ENCODE measurements around the gene TOR4A.
A peak's percentile ranks its signal among the peaks of the same experiment; 100 is the strongest.
"Not testable (repeated sequence)": the region's sequence is repeated elsewhere in the genome, so short reads cannot be mapped to it uniquely, and the experiment has no call there.

TOR4A gene

DNA sequence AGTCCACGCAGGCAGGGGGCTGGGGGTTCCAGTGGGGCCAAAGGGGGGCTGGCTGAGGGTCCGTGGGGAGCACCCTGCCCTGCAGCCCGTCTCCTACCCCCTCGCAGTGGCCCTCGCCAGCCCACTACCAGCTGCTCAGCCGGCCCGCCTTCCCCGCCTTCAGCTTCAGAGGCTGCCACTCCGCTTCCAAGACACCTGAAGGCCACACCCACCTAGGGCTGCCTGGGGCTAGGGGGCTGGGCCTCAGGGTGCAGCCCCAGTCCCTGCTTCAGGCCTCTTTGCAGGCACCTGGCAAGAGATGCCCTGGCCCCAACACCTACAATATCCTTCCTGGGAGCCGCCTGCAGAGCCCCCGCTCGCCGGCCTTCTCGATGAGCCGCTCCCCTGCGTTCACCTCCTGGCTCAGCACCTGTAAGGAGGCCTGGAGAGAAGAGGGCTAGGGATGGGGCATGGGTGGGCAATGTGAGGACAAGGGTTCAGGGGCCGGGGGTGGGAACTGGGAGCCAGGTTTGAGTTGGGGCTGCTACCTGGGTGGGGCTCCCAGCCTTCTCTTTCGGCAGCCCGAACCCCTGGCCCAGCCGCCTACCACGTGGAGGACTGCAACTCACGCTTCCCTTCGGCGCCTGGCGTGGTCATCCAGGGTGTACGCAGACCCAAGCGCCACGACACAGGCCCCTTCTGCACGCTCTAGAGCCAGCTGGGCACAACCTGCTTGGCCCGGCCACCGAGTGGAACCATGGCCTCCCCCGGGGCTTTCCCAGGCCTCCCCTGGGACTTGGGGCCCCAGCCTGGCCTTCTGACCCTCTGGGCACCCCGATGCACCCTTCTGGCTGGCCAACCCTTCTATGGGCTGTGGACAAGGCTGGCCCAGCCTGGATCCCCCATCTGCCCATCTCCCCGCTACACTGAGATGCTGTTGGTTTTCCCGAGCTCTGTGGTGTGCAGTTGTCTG lies 24.7 kb upstream of the TOR4A start:
- DNase-seq (ENCODE audit: low spot score) = no peak

DNA sequence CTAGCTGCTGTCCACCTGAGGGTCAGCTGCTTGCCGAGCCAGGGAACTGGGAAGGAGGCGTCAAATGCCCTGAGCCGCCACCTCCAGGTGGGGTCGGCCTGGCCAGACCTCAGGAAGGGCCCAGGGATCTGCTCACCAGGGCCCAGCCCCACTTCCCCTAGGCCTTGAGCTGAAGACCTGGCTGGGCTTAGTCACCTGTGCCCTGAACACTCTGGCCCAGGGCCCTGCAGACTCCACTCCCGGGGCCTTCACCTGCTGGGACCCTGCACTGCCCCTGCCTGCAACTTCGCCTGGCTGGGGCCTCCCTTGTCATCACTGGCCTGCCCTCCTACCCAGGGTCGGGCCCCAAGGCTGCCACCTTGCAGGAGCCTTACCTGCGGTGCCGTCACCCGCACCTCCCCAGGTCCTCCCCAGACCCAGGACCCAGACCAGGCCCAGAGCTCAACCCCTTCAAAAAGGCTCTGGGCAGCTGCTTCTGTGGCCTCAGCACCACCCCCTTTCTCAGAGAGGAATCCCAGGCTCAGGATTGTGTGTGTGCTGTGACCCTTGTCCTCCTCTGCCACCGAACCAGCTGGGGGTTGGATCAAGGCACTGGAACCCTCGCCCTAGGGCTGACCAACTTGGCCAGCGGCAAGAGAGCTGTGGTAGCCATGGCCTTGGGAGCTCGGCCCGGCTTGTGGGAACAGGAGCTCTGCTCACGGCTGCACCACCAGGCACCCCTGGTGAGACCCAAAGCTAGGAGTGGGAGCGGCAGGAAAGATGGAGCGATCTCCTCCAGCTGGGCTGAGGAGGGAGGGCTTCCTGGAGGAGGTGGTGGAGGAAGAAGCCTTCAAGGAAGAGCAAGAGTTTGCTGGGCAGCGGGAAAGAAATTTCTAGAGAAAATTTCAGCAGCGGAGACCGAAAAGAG lies 23.6 kb upstream of the TOR4A start:
- DNase-seq (ENCODE audit: low spot score) = no peak

DNA sequence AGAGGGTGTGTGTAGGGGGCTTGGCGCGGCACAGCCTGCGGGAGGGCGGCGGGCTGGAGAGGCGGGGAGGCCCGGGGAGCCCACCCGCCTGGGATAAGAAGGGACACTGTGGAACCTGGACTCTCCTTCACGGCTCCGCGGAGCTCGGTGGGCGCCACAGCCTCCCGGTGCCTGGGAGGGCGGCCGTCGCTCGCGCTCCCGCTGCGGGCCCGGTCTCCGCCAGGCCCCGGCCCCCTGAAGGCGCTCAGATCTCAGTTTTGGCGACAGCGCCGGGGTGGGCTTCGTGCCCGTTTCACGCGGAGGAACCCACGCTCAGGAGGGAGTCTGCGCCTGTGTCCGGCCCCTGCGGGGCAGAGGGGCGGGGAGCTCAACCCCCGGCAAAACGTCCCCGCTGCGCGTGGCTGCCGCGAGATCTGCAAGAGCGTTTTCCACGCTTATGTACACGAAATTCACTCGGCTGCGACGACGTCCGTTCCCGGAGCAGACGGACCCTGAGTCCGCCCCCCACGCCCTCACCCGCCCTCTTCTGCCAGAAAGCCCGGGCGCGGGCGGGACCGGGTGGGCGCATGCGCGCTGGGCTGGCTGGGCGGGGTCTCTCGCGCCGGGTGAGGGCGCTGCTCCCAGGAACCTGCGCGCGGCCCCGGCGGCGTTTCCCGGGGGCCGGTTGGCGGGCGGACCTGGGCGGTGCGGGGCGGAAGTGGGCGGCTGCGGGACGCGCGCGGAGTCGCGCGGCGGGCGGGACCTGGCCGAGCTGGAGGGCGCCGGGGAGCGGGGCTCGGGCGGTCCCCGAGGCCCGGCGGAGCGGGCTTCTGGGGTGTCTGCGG lies 22.7 kb upstream of the TOR4A start, which contains the start of gene NELFB:
TSS of gene NELFB (plus strand) at position 704 of the 824 bp plus-strand sequence.
- DNase-seq (ENCODE audit: low spot score) = peak; percentile 81

DNA sequence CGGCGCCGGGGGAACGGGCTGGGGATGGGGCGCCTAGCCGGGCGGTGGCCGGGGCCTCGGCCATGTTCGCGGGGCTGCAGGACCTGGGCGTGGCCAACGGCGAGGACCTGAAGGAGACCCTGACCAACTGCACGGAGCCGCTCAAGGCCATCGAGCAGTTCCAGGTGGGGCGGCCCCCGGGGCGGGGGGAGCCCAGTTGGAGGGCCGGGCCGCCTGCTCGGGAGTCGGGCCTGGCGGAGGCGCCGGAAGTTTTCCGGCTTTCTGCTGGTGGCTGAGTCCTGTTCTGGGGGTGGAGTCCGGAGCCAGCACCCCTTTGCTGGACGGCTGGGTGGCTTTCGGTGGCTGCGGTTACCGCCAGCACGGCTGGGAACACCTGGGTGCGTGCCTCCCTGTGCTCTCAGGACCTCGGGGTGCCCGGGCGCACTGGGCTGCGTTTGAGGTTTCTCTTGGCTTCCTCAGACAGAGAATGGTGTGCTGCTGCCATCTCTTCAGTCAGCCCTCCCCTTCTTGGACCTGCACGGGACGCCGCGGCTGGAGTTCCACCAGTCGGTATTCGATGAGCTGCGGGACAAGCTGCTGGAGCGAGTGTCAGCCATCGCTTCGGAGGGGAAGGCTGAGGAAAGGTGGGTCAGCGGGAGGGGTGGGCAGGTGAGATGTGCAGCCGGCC lies 21.9 kb upstream of the TOR4A start:
- DNase-seq (ENCODE audit: low spot score) = no peak

DNA sequence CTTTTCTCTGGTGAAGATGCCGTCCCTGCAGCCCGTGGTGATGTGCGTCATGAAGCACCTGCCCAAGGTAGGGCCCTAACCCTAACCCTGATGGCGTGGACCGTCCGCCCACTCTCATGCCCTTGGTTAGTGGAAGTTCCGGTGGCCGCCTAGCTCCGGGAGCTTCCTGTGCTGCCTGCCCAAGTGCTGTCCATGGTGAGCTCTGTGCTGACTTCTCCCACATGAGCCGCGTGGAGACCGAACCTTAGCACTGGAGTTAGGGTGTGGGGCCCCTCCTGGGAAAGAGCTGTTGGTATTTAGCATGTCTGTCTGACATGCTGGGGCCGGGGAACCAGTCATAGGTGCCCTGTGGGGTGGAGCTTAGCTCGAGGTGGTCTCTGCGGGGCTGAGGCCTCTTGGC lies 21.2 kb upstream of the TOR4A start:
- no peak for DNase-seq (ENCODE audit: low spot score)

DNA sequence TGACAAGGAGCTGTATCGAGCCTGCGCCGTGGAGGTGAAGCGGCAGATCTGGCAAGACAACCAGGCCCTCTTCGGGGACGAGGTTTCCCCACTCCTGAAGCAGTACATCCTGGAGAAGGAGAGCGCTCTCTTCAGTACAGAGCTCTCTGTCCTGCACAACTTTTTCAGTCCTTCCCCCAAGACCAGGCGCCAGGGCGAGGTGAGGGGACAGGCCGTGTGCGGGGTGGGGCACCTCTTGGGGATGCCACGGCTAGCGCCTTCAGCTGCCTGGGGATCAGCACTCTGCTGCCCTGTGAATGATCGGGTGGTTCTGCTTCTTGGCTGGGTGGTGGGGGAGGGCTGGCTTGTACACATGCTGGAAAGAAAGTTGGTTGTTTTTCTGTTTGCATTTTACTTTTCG lies 20.7 kb upstream of the TOR4A start:
- no peak for DNase-seq (ENCODE audit: low spot score)

DNA sequence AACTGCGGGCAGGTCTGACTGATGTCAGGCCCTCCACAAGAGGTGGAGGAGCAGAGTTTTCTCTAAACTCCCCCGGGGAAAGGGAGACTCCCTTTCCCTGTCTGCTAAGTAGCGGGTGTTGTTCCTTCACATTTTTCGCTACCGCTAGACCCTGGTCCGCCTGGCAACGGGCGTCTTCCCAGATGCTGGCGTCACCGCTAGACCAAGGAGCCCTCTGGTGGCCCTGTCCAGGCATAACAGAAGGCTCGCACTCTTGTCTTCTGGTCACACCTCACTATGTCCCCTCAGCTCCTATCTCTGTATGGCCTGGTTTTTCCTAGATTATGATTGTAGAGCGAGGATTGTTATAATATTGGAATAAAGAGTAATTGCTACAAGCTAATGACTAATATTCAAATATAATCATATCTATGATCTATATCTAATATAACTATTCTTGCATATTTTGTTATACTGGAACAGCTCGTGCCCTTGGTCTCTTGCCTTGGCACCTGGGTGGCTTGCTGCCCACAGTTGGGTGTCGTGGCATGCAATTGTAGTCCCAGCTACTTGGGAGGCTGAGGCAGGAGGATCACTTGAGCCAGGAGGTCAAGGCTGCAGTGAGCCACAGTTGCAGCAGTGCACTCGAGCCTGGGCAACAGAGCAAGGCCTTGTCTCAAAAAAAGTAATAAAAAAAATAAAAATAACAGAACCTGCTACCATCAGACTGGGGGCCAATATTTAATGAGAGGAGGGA lies 15.2 kb upstream of the TOR4A start:
- not testable (repeated sequence) for DNase-seq (ENCODE audit: low spot score)

DNA sequence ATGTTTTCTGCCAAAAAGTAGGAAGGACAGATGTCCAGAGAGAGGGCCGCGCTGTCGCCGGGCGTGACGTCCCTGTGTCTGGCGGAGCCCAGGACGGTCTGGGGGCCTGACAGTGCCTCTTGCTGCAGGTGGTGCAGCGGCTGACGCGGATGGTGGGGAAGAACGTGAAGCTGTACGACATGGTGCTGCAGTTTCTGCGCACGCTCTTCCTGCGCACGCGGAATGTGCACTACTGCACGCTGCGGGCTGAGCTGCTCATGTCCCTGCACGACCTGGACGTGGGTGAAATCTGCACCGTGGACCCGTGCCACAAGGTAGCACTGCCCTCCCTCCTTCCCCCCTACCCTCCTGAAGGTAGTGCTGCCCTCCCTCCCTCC lies 14.6 kb upstream of the TOR4A start:
- no peak for DNase-seq (ENCODE audit: low spot score)

DNA sequence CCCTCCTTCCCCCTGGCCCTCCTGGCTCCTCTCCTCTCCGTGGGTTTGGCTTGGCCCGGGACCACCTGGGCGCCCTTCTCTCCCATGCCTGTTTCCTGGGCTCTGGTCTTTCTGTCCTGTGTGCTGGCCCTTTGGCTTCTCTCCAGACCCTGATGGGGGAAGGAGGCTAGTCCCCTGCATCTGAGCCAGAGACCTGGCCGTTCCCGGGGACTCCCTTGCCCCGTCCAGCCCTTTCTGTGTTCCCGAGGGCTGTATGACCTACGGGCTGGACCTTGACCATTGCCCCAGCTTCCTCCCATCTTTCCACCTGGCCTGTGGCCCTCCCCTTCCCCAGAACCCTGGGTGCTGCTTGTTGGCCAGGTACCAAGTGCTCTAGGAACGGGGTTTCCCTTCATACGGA lies 14.0 kb upstream of the TOR4A start:
- DNase-seq (ENCODE audit: low spot score) = no peak

DNA sequence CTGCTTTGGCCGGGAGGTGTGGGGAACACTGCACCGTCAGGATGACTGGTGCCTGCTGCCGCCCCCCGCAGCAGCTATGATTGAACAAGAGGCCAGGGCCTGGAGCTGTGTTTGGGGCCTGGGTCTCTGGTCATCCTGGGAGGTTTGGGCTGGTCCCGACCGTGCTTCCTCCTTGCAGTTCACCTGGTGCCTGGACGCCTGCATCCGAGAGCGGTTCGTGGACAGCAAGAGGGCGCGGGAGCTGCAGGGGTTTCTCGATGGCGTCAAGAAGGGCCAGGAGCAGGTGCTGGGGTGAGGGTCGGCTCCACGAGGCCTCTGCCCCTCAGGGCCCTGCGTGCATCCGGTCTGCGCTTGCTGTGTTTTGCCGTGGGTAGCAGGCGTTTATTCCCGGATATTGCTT lies 13.5 kb upstream of the TOR4A start:
- no peak for DNase-seq (ENCODE audit: low spot score)

DNA sequence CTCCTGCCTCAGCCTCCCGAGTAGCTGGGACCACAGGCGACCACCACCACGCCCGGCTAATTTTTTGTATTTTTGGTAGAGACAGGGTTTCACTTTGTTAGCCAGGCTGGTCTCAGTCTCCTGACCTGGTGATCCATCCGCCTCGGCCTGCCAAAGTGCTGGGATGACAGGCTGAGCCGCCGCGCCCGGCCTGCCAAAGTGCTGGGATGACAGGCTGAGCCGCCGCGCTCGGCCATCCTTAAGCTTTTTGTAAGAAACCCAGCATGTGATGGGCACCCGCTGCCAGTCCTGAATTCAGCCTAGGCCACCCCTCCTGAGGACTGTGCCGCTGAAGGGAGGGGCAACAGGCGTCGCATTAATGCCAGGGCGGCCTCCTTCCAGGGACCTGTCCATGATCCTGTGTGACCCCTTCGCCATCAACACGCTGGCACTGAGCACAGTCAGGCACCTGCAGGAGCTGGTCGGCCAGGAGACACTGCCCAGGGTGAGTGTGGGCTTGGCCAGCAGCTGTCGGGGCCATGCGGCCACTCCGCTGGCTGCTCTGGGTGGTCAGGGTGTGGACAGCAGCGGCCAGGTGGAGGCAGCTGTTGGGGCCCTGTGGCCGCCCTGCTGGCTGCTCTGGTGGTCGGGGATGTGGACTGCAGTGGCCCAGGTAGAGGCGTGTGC lies 11.9 kb upstream of the TOR4A start:
- DNase-seq (ENCODE audit: low spot score) = no peak

DNA sequence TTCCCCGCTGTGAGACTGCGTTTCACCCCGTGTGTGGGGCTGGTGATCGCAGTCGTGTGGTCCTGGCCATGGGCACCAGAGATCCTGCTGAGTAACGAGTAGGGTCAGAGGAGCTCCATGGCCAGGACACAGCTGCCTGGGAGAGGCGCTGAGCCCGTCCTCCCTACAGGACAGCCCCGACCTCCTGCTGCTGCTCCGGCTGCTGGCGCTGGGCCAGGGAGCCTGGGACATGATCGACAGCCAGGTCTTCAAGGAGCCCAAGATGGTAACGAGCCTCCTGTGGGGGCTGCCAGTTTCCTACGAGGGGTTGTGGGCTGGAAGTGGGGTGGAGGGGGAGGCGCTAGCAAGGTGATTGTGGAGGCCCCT lies 11.4 kb upstream of the TOR4A start:
- DNase-seq (ENCODE audit: low spot score) = no peak

DNA sequence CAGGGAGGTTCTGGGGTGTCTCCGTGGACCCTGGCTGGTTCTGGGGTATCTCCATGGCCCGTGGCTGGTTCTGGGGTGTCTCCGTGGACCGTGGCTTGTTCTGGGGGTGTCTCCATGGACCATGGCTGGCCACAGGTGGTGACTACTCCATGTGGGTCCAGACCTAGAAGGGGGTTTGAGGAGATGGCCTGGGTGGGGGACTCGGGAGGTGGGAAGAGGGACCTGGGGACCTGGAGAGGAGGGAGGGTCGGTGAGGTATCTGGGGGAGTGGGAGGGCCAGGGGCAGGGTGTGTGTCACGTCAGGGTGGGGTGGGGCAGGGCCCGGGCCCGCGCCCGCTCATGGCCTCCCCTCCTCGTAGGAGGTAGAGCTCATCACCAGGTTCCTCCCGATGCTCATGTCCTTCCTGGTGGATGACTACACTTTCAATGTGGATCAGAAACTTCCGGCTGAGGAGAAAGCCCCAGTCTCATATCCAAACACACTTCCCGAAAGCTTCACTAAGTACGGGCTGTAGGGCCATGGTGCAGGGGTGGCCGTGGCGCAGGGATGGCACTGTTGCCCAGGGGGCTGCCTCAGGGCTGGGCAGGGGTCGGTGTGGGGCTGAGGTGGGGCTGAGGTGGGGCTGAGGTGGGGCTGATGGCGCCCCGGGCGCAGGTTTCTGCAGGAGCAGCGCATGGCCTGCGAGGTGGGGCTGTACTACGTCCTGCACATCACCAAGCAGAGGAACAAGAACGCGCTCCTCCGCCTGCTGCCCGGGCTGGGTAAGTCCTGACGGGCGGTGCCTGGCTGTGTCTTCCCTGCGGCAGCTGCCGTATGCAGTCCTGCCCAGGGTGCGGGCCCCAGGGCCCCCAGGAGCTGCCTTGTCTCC lies 10.7 kb upstream of the TOR4A start:
- DNase-seq (ENCODE audit: low spot score) = no peak

DNA sequence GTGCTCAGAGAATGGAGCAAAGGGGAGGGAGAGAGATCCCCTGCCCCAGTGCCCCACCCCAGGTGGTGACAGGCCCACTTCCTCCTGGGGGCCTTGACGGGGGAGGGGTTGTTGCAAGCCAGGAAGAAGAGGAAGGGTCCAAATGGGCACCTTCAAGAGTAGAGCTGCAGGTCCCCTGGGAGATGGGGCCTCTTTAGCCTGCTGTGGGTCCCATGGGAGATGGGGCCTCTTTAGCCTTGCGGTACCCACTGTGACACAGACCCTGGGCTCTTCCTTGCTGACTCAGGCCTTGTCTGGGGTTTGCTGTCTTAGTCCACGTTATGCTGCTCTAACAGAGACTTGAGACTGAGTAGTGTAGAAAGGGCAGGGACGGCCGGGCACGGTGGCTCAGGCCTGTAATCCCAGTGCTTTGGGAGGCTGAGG lies 9.6 kb upstream of the TOR4A start:
- DNase-seq (ENCODE audit: low spot score) = no peak

DNA sequence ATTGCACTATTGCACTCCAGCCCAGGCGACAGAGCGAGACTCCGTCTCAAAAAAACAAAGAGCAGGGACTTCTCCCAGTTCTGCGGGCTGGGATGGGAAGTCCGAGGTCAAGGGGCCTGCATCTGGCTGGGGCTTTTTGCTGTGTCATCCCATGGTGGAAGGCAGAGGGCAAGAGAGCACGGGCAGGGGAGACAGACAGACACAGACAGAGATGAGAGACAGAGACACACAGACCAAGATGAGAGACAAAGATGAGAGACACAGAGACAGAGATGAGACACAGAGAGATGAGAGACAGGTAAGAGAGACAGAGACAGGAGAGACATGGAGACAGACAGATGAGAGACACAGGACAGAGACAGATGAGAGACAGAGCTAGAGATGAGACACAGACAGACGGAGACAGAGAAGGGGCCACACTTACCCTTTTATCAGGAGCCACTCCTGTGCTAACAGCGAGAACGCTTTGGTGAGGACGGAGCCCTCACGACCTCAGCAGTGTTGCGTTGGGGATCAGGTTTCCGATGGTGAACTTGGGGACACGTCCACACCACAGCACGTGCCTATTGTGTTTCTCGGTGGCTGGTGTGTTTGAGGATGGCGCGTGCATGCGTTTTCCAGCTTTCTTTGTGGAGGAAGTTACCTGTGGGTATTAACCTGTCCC lies 8.9 kb upstream of the TOR4A start:
- DNase-seq (ENCODE audit: low spot score) = no peak

DNA sequence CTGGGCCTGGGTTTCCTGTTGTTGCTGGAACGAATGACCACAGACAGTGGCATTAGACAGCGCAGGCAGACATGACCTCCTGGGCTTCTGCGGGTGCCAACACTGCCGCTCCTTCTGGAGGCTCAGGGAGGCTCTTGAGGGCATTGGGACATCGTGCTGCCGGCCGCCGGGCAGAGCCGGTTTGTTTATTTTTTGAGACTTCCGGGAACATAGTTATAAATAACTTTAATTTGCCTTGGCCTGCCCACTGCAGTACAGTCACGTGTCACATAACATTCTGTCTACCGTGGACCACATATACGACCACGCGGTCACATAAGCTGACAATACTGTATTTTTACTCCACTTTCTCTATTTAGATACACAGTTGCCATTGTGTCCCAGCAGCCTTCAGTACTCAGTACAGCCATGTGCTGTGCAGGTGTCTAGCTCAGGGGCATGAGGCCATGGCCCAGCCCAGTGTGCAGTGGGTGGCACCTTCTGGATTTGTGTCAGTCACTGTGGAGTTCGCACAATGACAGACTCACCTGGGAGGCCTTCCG lies 8.2 kb upstream of the TOR4A start:
- DNase-seq (ENCODE audit: low spot score) = no peak

DNA sequence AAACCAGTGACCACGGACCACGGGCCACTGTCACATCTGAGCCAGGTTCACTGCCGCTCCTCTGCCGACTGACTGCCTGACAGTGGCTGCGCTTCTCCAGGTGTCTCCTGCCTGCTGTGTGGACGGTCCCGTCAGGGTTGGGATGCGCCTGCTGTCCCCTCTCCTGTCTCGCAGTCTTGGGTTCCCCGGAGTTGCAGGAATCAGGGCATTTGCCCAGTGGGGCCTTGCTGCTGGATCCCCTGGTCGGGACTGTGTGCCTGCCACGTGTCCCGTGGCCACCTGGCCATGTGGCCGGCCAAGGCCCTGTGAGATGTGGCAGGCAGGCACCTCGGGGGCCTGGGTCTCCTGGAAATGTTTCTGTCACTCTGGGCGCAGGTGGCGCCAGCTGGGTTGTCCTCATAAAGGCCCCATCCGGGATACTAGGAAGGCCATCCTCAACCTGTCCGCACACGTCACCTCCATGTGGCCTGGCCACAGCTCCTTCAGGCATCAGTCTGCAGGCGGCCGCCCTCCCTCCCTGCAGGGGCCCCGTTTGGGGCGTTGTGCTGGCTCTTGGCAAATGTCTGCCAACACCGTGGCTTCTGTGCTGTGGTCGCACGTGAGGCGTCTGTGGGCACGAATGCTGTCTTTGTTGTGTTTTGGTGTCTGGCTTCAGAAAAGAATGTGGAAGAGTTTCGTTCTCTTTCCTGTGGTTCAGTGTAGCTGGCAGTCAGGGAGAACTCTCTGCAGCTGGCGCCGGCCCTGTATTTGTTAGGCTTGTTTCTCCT lies 6.4 kb upstream of the TOR4A start:
- DNase-seq (ENCODE audit: low spot score) = no peak

DNA sequence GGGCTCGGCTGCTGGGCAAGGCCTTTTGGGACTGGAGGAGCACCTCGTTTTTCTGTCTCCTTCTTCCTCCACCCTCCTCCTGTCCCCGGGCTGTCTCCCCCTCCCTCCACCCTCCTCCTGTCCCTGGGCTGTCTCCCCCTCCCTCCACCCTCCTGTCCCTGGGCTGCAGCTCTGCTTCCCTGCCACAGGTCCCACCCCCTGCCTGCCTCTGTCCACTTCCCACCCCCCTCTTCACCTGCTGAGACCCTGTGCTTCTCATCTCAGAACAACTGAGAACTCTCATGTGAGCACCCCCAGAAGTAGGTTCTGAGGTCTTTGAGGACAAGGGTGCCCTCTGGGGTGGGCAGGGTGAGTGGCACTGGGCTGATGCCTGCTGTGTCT lies 5.8 kb upstream of the TOR4A start:
- DNase-seq (ENCODE audit: low spot score) = no peak
